Loucy (cell line): Measurements from ENCODE around the gene ZNRF3.
A peak's percentile ranks its signal among the peaks of the same experiment; 100 is the strongest.

Experiments used
- H2AFZ ChIP-seq: fragments of 200-600 bp; sonication (generic); 2 replicates; pipeline ENCODE4 v1.6.0; 2016; ENCODE audit warnings: antibody characterized with exemption, mild to moderate bottlenecking, low read length, moderate library complexity
- H3F3A ChIP-seq: fragments of 200-600 bp; 2 replicates; pipeline ENCODE4 v1.6.0; 2016; ENCODE audit warnings: antibody characterized with exemption, low read depth, mild to moderate bottlenecking
- H3K27me3 ChIP-seq: fragments of 200-600 bp; sonication (generic); 2 replicates; pipeline ENCODE4 v1.6.1; 2014; ENCODE audit warnings: low read length, mild to moderate bottlenecking; ENCODE audit not compliant: insufficient read depth, poor library complexity, severe bottlenecking
- H3K36me3 ChIP-seq: fragments of 200-600 bp; sonication (generic); 2 replicates; pipeline ENCODE4 v1.6.1; 2016; ENCODE audit warnings: low read length; ENCODE audit not compliant: insufficient read depth
- H3K4me1 ChIP-seq: fragments of 200-600 bp; sonication (generic); 2 replicates; pipeline ENCODE4 v1.5.1; 2014; ENCODE audit warnings: low read length, mild to moderate bottlenecking; ENCODE audit not compliant: insufficient read depth, poor library complexity, severe bottlenecking
- H3K4me2 ChIP-seq: fragments of 200-600 bp; sonication (generic); 2 replicates; pipeline ENCODE4 v1.6.0; 2014; ENCODE audit warnings: antibody characterized with exemption, low read length, low read depth, mild to moderate bottlenecking; ENCODE audit not compliant: poor library complexity, severe bottlenecking
- H3K4me3 ChIP-seq: fragments of 200-600 bp; sonication (generic); 2 replicates; pipeline ENCODE4 v1.5.1; 2014; ENCODE audit warnings: low read length, mild to moderate bottlenecking, mixed read lengths; ENCODE audit not compliant: poor library complexity, severe bottlenecking
- H3K79me2 ChIP-seq: fragments of 200-600 bp; sonication (generic); 2 replicates; pipeline ENCODE4 v1.6.1; 2014; ENCODE audit warnings: low read length; ENCODE audit not compliant: insufficient read depth
- H3K9ac ChIP-seq: fragments of 200-600 bp; sonication (generic); 2 replicates; pipeline ENCODE4 v1.6.0; 2014; ENCODE audit warnings: mild to moderate bottlenecking, low read depth, low read length, moderate library complexity; ENCODE audit not compliant: poor library complexity, severe bottlenecking
- H3K9me2 ChIP-seq: fragments of 200-600 bp; sonication (generic); replicated peaks from 2 replicates; pipeline ENCODE4 v1.6.1; 2016; ENCODE audit warnings: low read depth, low read length, mixed read lengths
- H3K9me3 ChIP-seq: fragments of 200-600 bp; sonication (generic); 2 replicates; pipeline ENCODE4 v1.6.1; 2014; ENCODE audit warnings: mild to moderate bottlenecking, antibody characterized with exemption, low read length, low read depth; ENCODE audit not compliant: insufficient read depth
- H4K20me1 ChIP-seq: fragments of 200-600 bp; sonication (generic); 2 replicates; pipeline ENCODE4 v1.6.0; 2014; ENCODE audit warnings: antibody characterized with exemption, low read length, mild to moderate bottlenecking; ENCODE audit not compliant: insufficient read depth, poor library complexity, severe bottlenecking
- CTCF ChIP-seq: fragments of 200-600 bp; sonication (generic); conservative IDR thresholded peaks from 2 replicates; pipeline ENCODE4 v1.5.1; 2014; ENCODE audit warnings: mild to moderate bottlenecking, antibody characterized with exemption, low read length
- EZH2phosphoT487 ChIP-seq: fragments of 200-600 bp; IDR thresholded peaks from 2 replicates; pipeline ENCODE4 v1.6.1; 2018; ENCODE audit warnings: antibody characterized with exemption, mild to moderate bottlenecking, moderate library complexity, borderline replicate concordance

ZNRF3 gene

GRCh38 chr22:28882878-28883656 lies at the start of gene ZNRF3:
ZNRF3 (plus strand) TSS chr22:28883572; CDS start chr22:28883767, 195 bp downstream.
- H3K36me3 ChIP-seq = no peaks in the 10 kb centered on the region
- no peaks in the 10 kb centered on the region for H3K9me3 ChIP-seq
- H3K4me1 ChIP-seq = peaks cover 56% of the 10 kb centered on the region
- H4K20me1 ChIP-seq = peaks cover 36% of the 10 kb centered on the region
- peaks cover 39% of the 10 kb centered on the region for H3K79me2 ChIP-seq
- H3K9ac ChIP-seq = peak within 1 kb of the TSS; percentile 76
- peak within 1 kb of the TSS; percentile 80 for H3K4me3 ChIP-seq
- H3K27me3 ChIP-seq = no peaks in the 10 kb centered on the region
- peak within 1 kb of the TSS; percentile 97 for H2AFZ ChIP-seq
- H3F3A ChIP-seq = no peaks in the 10 kb centered on the region
- H3K4me2 ChIP-seq = peak within 1 kb of the TSS; percentile 96
- TF ChIP-seq CTCF = no peak
- TF ChIP-seq EZH2phosphoT487 = no peak
- H3K9me2 ChIP-seq = no peaks in the 10 kb centered on the region

- Histone ChIP-seq H2AFZ (no peak overlapping the region), H3K9me3 (no peaks in the 10 kb centered on the region)
Measured at GRCh38 chr22:28835630-28836189, 47.7 kb upstream of the ZNRF3 start.

GRCh38 chr22:28837640-28838039 lies 45.7 kb upstream of the ZNRF3 start:
- H3K9me2 ChIP-seq = no peaks in the 10 kb centered on the region
- no peak overlapping the region for H3K9ac ChIP-seq
- H3F3A ChIP-seq = no peaks in the 10 kb centered on the region
- H3K4me1 ChIP-seq = peaks cover 22% of the 10 kb centered on the region
- H4K20me1 ChIP-seq = no peaks in the 10 kb centered on the region
- TF ChIP-seq EZH2phosphoT487 = no peak
- TF ChIP-seq CTCF = no peak
- no peaks in the 10 kb centered on the region for H3K36me3 ChIP-seq
- no peak overlapping the region for H2AFZ ChIP-seq
- no peak overlapping the region for H3K4me3 ChIP-seq
- no peaks in the 10 kb centered on the region for H3K9me3 ChIP-seq
- H3K27me3 ChIP-seq = no peaks in the 10 kb centered on the region
- peak overlapping the region; percentile 43 for H3K4me2 ChIP-seq
- H3K79me2 ChIP-seq = no peaks in the 10 kb centered on the region

More at GRCh38 chr22:28835630-28836189, 47.7 kb upstream of the ZNRF3 start:
- Histone ChIP-seq H3K4me3 (no peak overlapping the region), H3K4me1 (peaks cover 22% of the 10 kb centered on the region), H3K79me2 (no peaks in the 10 kb centered on the region), H3K9me2 (no peaks in the 10 kb centered on the region), H3F3A (no peaks in the 10 kb centered on the region), H3K9ac (no peak overlapping the region), H3K27me3 (no peaks in the 10 kb centered on the region), H4K20me1 (no peaks in the 10 kb centered on the region), H3K4me2 (no peak overlapping the region), H3K36me3 (no peaks in the 10 kb centered on the region)
- TF ChIP-seq EZH2phosphoT487 (no peak), CTCF (no peak)
